T1000 (cell line): ENCODE measurements around the gene CASK.
"Not testable (repeated sequence)": the region's sequence is repeated elsewhere in the genome, so short reads cannot be mapped to it uniquely, and the experiment has no call there.

ENCODE experiments used
- DNase-seq: peaks from one replicate; lab custom pipeline; 2025; ENCODE audit warnings: mixed read lengths; lab: John Stamatoyannopoulos, UW

Gene CASK

GRCh38 chrX:41630091-41630490 is 293.3 kb downstream of the CASK start:
- no peak for DNase-seq

GRCh38 chrX:41629539-41629938 is 293.8 kb downstream of the CASK start:
- DNase-seq: no peak

- no peak for DNase-seq
Measured at GRCh38 chrX:41621222-41621723, 302.1 kb downstream of the CASK start.

- DNase-seq: no peak
Measured at GRCh38 chrX:41619221-41619620, 304.1 kb downstream of the CASK start.

- DNase-seq: no peak
Measured at GRCh38 chrX:41616935-41617334, 306.4 kb downstream of the CASK start.

GRCh38 chrX:41616255-41616654 is 307.1 kb downstream of the CASK start:
- DNase-seq: no peak

- DNase-seq: no peak
Measured at GRCh38 chrX:41608244-41608643, 315.1 kb downstream of the CASK start.

GRCh38 chrX:41607264-41607832 is 316.0 kb downstream of the CASK start:
- no peak for DNase-seq

GRCh38 chrX:41606057-41606456 is 317.3 kb downstream of the CASK start:
- not testable (repeated sequence) for DNase-seq

GRCh38 chrX:41604766-41605543 is 318.4 kb downstream of the CASK start:
- DNase-seq: no peak

GRCh38 chrX:41604177-41604576 is 319.2 kb downstream of the CASK start:
- DNase-seq: no peak

- DNase-seq: no peak
Measured at GRCh38 chrX:41603596-41603995, 319.8 kb downstream of the CASK start.

- no peak for DNase-seq
Measured at GRCh38 chrX:41602816-41603345, 320.5 kb downstream of the CASK start.

- DNase-seq: no peak
Measured at GRCh38 chrX:41600291-41600690, 323.1 kb downstream of the CASK start.

- DNase-seq: no peak
Measured at GRCh38 chrX:41599507-41599906, 323.8 kb downstream of the CASK start.

- no peak for DNase-seq
Measured at GRCh38 chrX:41596596-41596995, 326.8 kb downstream of the CASK start.

- no peak for DNase-seq
Measured at GRCh38 chrX:41594634-41595033, 328.7 kb downstream of the CASK start.

GRCh38 chrX:41591906-41592305 is 331.4 kb downstream of the CASK start:
- no peak for DNase-seq

GRCh38 chrX:41590641-41591040 is 332.7 kb downstream of the CASK start:
- DNase-seq: no peak

GRCh38 chrX:41589634-41590270 is 333.6 kb downstream of the CASK start:
- no peak for DNase-seq

- DNase-seq: no peak
Measured at GRCh38 chrX:41588271-41588670, 335.1 kb downstream of the CASK start.

GRCh38 chrX:41580423-41581064 is 342.8 kb downstream of the CASK start:
- DNase-seq: no peak
